GM11168 (cell line): ENCODE data around the gene MED13L.

Experiments
- in situ Hi-C: fragments of 300-500 bp; cut with MboI; formaldehyde crosslinking; loops from one replicate; pipeline ENCODE4 v1.12.0; 2022; ENCODE audit warnings: low sequenced_read_pairs; ENCODE audit not compliant: unreplicated experiment

Gene MED13L

GRCh38 chr12:116194935-116195431 is 82.5 kb downstream of the MED13L start:
- in situ Hi-C loops, result no loop called here

DNA sequence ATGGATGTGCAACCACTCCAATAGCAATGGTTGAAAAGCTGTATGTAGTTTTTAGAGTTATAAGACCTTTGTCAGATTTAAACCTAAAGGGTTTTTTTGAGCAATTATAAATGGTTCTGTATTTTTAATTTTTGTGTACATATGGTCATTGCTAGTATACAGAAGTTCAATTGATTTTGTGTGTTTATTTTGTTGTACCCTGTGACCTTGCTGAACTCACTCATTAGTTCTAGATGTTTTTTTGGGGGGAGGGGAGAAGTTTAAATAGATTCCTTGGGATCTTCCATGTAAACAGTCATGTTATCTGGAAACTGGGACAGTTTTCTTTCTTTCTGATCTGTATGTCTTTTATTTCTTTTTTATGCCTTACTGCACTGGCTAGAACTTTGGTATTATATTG is 87.8 kb downstream of the MED13L start:
- in situ Hi-C loops, result loop anchor here (10.0 kb wide), 1 partner anchor 105 kb away; no protein-coding TSS in a partner anchor

- in situ Hi-C loops, result loop anchor here (10.0 kb wide), 1 partner anchor 104 kb away; no protein-coding TSS in a partner anchor
These were observed 88.9 kb downstream of the MED13L start for GRCh38 chr12:116188581-116188980.

DNA sequence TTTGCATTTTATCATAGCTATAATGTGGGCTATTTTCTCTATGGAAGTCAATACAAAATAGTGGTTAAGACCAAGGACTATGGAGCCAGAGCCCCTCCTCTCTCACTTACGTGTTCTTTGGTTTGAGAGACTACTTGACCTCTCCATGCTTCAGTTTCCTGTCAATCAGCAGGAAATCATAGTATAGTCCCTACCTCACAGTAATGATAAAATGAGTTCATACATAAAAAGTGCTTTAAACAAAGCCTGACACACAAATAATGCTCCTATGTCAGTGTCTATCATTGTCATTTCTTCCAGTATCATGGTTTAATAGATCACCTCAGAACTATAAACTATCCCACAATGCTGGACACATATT is 90.4 kb downstream of the MED13L start:
- in situ Hi-C loops, result loop anchor here (10.0 kb wide), 1 partner anchor 102 kb away; no protein-coding TSS in a partner anchor

GRCh38 chr12:116186482-116187150 is 90.9 kb downstream of the MED13L start:
- in situ Hi-C loops, result loop anchor here (10.0 kb wide), 1 partner anchor 102 kb away; no protein-coding TSS in a partner anchor

DNA sequence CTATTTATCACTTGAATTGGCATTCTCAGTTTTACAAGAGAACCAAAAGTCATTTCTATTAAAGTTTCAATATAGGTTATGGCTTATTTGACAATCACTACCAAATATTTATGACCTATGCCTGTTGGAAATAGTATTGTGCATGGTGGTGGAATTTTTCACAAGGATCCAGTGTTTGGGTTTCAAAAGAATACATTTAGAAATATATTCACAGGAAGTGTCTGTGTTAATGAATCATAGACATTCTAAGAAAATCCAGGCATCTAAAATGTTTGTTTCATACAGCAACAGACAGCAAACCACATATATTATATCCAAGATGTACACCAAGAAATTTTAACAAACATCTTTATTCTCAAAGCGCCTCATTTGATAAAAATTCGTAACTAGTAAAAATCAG is 92.7 kb downstream of the MED13L start:
- in situ Hi-C loops, result loop anchor here (10.0 kb wide), 1 partner anchor 100 kb away; no protein-coding TSS in a partner anchor

DNA sequence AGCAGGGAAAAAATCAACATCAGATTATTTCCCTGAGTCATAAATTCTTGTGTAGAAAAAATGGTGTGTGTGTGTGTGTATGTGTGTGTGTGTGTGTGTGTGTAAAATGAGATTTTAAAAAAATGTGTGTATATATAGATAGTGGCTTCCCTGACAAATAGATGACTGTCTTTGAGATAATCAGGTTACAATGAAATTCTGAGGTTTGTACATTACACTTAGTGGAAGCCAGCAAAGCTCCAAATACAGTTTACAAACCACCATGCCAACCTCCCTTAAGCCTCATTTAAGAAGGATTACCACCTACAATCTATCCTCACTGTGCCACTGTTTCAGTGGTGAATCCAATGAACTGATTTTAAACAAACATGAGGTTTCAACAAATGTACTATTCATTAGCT is 93.8 kb downstream of the MED13L start:
- in situ Hi-C loops, result loop anchor here (10.0 kb wide), 1 partner anchor 99 kb away; no protein-coding TSS in a partner anchor

DNA sequence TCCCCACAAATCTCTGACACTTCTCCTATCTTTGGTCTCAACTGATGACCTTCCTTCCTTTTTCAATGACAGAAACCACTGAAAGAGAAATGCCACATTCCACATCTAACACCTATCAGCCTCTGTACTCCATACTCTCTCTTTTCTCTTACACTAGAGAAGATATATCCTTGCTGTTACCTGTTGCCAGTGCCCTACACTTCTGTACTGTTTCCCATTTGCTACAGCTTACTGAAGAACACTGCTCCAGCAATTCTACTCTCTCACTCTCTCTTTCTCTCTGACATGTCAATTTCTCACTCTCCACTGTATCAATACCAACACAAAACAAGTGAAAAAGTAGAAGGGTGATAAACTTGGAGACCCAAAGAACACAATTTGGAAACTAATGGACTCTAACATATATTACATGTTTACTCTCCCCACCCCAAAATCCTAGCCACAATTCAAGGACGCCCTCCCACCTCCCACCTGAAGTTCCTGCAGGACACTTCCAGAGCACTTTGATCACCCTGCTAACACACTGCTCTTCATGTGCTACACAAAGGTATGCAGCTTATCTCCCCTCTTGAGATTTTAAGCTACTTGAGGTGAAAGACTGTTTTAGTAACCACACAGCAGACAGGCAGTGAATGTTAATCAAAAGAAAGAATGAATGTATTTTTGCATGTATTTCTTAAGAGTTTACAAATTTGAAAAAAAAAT is 95.0 kb downstream of the MED13L start:
- in situ Hi-C loops, result loop anchor here (10.0 kb wide), 1 partner anchor 98 kb away; no protein-coding TSS in a partner anchor

- in situ Hi-C loops, result loop anchor here (10.0 kb wide), 1 partner anchor 96 kb away; no protein-coding TSS in a partner anchor
These were observed 97.0 kb downstream of the MED13L start for GRCh38 chr12:116180448-116180847.

- in situ Hi-C loops, result no loop called here
These were observed 98.1 kb downstream of the MED13L start for GRCh38 chr12:116179384-116179783.

GRCh38 chr12:116177017-116177416 is 100.5 kb downstream of the MED13L start:
- in situ Hi-C loops, result no loop called here

GRCh38 chr12:116174904-116175303 is 102.6 kb downstream of the MED13L start:
- in situ Hi-C loops, result no loop called here

GRCh38 chr12:116174006-116174405 is 103.5 kb downstream of the MED13L start:
- in situ Hi-C loops, result no loop called here

GRCh38 chr12:116172224-116172849 is 105.2 kb downstream of the MED13L start:
- in situ Hi-C loops, result no loop called here

DNA sequence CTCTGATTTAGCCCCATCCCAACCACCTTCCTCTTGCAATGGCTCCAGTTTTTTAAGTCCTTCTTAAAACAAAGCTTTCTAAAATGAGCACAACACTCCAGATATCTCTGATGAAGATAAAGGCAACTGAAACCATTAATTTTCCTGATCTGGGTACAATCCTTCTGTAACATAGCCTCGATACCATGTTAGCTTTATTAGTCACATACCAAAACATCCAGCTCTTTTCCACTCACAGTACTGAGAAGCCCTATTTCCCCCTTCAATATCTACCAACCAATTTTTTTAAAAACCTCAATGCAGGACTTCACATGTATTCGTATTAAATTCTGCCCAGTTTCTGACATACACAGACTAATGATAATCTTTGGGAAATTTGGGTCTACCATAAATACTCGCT is 105.9 kb downstream of the MED13L start:
- in situ Hi-C loops, result no loop called here

GRCh38 chr12:116169071-116169470 is 108.4 kb downstream of the MED13L start:
- in situ Hi-C loops, result no loop called here

DNA sequence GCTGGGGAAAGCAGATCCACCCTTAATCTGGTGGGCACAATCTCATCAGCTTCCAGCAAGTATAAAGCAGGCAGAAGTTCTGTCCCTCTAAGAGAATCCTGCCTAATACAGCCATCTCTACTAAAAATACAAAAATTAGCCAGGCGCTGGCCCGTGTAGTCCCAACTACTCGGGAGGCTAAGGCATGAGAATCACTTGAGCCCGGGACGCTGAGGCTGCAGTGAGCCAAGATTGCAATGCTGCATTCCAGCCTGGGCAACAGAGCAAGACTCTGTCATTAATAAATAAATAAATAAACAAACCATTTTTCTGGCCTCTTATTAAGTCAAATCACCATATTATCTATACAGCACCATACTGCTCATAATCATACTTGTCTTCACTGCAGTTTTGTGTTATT is 111.2 kb downstream of the MED13L start:
- in situ Hi-C loops, result no loop called here

DNA sequence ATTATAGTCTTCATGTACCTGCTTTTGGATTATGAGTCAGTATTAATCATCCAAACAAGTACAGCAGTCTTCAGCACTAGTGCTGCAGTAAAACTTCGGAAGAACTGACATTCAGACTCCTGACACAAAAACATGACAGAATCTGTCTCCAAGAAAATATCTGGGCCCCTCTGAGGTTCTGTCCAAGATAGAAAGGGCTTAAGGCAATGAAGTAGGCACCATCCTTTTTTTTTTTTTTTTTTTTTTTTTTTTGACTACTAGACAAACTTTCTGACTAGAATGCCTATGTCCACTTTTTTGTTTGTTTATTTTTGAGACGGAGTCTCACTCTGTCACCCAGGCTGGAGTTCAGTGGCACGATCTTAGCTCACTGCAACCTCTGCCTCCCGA is 112.5 kb downstream of the MED13L start:
- in situ Hi-C loops, result no loop called here

DNA sequence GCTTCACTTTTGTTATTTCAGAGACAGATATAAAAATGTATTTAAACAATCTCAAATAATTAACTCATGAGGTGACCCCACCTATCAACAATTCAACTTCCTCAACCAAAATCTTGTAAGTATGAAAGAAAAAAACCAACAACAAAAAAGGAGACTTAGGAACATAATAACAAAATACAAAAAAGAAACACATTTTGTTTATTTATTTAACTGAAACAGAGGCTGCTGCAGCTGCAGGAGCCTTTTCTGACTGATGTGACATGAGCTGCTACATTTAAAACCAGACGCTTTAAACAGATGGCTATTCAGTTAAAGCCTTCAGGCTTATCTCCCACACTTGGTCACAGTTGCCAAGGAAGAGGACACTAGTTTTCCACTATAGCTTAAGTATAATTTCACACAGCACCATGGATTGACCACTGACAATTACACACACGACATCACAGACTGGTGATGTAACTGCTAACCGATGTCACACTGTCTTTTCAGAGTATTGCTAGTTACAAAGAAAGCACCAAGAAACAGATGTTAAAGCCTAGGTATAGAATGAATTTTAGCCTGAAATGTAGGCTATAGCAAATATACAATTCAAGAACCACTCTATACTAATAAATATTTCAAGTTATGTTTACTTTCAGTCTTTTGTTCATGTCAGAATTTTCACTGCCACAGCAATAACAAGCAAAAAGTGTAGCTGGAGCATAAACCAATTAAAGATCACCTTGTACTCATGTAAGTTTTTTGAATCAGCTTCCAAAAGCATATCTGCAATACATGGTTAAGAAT is 113.0 kb downstream of the MED13L start:
- in situ Hi-C loops, result no loop called here

DNA sequence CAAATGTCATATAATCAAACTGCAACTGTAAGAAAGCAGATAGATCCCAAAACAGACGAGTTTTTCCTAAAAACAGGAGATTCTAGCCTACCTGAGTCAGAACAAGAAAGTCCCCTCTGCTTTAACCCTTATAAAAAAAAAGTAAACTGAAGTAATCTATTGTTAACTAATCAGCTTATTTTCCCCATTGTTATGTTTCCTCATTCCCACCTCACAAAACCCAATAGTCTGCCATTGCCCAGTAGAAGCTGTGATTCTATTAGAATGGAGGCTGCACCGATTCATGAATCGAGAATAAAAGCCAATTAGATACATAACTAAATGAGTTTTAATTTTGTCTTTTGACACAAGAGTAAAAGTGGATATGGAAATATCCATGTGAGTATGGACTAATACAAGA is 115.4 kb downstream of the MED13L start:
- in situ Hi-C loops, result no loop called here
